ENCODE data around the gene CTBS. TPM values are rescaled to one million over a fixed set of nuclear protein-coding genes. Genes with fewer than 3 reads are reported as not detected.

Gene CTBS
- total RNA-seq, 1 experiment from 2014 or later, result 10.1 TPM

- no peak for TF ChIP-seq GRHL2 (CRISPR knock-in tag; IDR thresholded peaks at IDR 0.05; ENCODE audit: insufficient replicate concordance, severe bottlenecking)
- TF ChIP-seq SP1 (CRISPR knock-in tag; conservative IDR thresholded peaks at IDR 0.05), result peak; percentile 60; the same call in 1 of the 2 replicates
- no peak for TF ChIP-seq GTF2I (CRISPR knock-in tag; conservative IDR thresholded peaks at IDR 0.05)
- TF ChIP-seq USF2 (CRISPR knock-in tag; IDR thresholded peaks at IDR 0.05), result no peak
- TF ChIP-seq IRF1 (CRISPR knock-in tag; IDR thresholded peaks at IDR 0.05), result no peak
- TF ChIP-seq MAX (CRISPR knock-in tag; IDR thresholded peaks at IDR 0.05), result peak; percentile 89
- TF ChIP-seq ZNF138 (CRISPR knock-in tag; conservative IDR thresholded peaks at IDR 0.05), result 0 out of 2 replicates have a peak, but pooled peaks have one; percentile 57
- no peak for TF ChIP-seq JUN (CRISPR knock-in tag; IDR thresholded peaks at IDR 0.05)
- TF ChIP-seq TEAD1 (CRISPR knock-in tag; IDR thresholded peaks at IDR 0.05), result no peak
- TF ChIP-seq USF1 (CRISPR knock-in tag; IDR thresholded peaks at IDR 0.05), result 0 out of 2 replicates have a peak, but pooled peaks have one; percentile 30
- TF ChIP-seq CREM (CRISPR knock-in tag; IDR thresholded peaks at IDR 0.05), result 0 out of 2 replicates have a peak, but pooled peaks have one; percentile 56
- TF ChIP-seq ATF2 (CRISPR knock-in tag; IDR thresholded peaks at IDR 0.05; ENCODE audit: borderline replicate concordance, low read depth), result no peak
- TF ChIP-seq ATF3 (CRISPR knock-in tag; conservative IDR thresholded peaks at IDR 0.05), result no peak
- TF ChIP-seq SMAD3 (CRISPR knock-in tag; IDR thresholded peaks at IDR 0.05; ENCODE audit: borderline replicate concordance), result no peak
- peak; percentile 55; the same call in 1 of the 2 replicates for TF ChIP-seq ETV6 (CRISPR knock-in tag; IDR thresholded peaks at IDR 0.05)
- no peak for TF ChIP-seq ZNF532 (CRISPR knock-in tag; IDR thresholded peaks at IDR 0.05; ENCODE audit: borderline replicate concordance)
- TF ChIP-seq PREB (CRISPR knock-in tag; IDR thresholded peaks at IDR 0.05; ENCODE audit: borderline replicate concordance), result no peak
- no peak for TF ChIP-seq ZNF512 (CRISPR knock-in tag; IDR thresholded peaks at IDR 0.05; ENCODE audit: borderline replicate concordance)
- TF ChIP-seq NFYB (CRISPR knock-in tag; conservative IDR thresholded peaks at IDR 0.05; ENCODE audit: low read depth), result no peak
Observed at GRCh38 chr1:84573967-84574842, at the start of gene CTBS (continued).

All from WTC11 (cell line).